ENCODE results near the gene ARRB1.

DNA sequence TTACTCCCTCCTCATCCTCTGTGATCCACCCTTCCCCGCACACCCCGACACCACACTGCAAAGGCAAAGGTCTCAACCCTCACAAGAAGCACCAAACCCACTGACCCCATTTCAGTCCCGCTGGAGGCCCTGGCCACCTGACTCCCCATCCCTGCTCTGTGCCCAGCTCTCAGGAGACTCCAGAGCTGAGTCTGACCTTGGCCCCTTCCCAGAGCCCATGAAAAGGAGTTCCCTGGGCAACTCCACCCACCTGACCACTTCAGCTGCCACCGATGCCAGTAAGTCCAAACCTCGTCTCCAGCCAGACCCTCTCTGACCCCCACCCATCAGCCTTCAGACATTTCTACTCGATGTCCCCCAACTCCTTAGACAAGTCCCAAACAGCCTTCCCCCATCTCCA is 45.5 kb downstream of the ARRB1 start:
- TF ChIP-seq KAT2A (conservative IDR thresholded peaks at IDR 0.05; ENCODE audit: control insufficient read depth, low read depth, low read length): no peak
- TF ChIP-seq CREM (IDR thresholded peaks at IDR 0.05; ENCODE audit: low read depth): no peak
- TF ChIP-seq HDGF (IDR thresholded peaks at IDR 0.05): no peak
- TF ChIP-seq ZNF274 (IDR thresholded peaks at IDR 0.05; ENCODE audit: insufficient read depth, insufficient read length): no peak
- TF ChIP-seq POLR2A (IDR thresholded peaks at IDR 0.05; ENCODE audit: low read depth, low read length): no peak
- TF ChIP-seq, protein P1, sequence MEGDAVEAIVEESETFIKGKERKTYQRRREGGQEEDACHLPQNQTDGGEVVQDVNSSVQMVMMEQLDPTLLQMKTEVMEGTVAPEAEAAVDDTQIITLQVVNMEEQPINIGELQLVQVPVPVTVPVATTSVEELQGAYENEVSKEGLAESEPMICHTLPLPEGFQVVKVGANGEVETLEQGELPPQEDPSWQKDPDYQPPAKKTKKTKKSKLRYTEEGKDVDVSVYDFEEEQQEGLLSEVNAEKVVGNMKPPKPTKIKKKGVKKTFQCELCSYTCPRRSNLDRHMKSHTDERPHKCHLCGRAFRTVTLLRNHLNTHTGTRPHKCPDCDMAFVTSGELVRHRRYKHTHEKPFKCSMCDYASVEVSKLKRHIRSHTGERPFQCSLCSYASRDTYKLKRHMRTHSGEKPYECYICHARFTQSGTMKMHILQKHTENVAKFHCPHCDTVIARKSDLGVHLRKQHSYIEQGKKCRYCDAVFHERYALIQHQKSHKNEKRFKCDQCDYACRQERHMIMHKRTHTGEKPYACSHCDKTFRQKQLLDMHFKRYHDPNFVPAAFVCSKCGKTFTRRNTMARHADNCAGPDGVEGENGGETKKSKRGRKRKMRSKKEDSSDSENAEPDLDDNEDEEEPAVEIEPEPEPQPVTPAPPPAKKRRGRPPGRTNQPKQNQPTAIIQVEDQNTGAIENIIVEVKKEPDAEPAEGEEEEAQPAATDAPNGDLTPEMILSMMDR (IDR thresholded peaks at IDR 0.05 in 2 of 3, conservative IDR thresholded peaks at IDR 0.05 in 1 of 3; ENCODE audit: control insufficient read depth in 2 of 3, extremely low read depth in 1 of 3, insufficient read depth in 1 of 3, low read depth in 3 of 3, low read length in 3 of 3): no peak
- TF ChIP-seq CBFB (IDR thresholded peaks at IDR 0.05; ENCODE audit: low read depth): no peak
- TF ChIP-seq, protein P2, sequence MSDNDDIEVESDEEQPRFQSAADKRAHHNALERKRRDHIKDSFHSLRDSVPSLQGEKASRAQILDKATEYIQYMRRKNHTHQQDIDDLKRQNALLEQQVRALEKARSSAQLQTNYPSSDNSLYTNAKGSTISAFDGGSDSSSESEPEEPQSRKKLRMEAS (IDR thresholded peaks at IDR 0.05; ENCODE audit: low read depth, low read length): no peak
- no peak for TF ChIP-seq POLR2AphosphoS5 (IDR thresholded peaks at IDR 0.05; ENCODE audit: low read length)
- TF ChIP-seq RELA (IDR thresholded peaks at IDR 0.05; ENCODE audit: borderline replicate concordance, partially characterized antibody): no peak
- no peak for TF ChIP-seq SP1 (IDR thresholded peaks at IDR 0.05; ENCODE audit: low read depth, low read length)
- no peak for TF ChIP-seq SRF (IDR thresholded peaks at IDR 0.05; ENCODE audit: low read depth in 2 of 2, low read length in 2 of 2)
- TF ChIP-seq PAX5 (IDR thresholded peaks at IDR 0.05; ENCODE audit: borderline replicate concordance, low read depth, low read length): no peak

Data from GM12878 (cell line).